Activated CD4-positive, alpha-beta memory T cell treated with anti-CD3 and anti-CD28 coated beads, Interleukin-2, amount 10 ng/mL, durations not matched to agents 7 days and 5 days (primary cell): ENCODE data around the gene SNX8. TPM values are rescaled to one million over a fixed set of nuclear protein-coding genes. Genes with fewer than 3 reads are reported as not detected.

ENCODE experiments used
- CTCF ChIA-PET: fragments of 350-600 bp; sonication (Branson Sonifier 250); formaldehyde crosslinking; loops from one replicate; lab custom pipeline; 2021; ENCODE audit warnings: antibody characterized with exemption, inconsistent platforms; lab: Charles Lee
- POLR2A ChIA-PET: fragments of 350-600 bp; sonication (Branson Sonifier 250); formaldehyde crosslinking; loops from one replicate; lab custom pipeline; 2021; ENCODE audit warnings: antibody characterized with exemption; lab: Charles Lee
- DNase-seq: peaks from one replicate; pipeline ENCODE4 v3.0.0-alpha.2; 2020
- H3K27ac Mint-ChIP-seq: one replicate; pipeline ENCODE4 v1.8.0; 2021; ENCODE audit warnings: mild to moderate bottlenecking, mixed read lengths
- H3K27me3 Mint-ChIP-seq: one replicate; pipeline ENCODE4 v1.8.0; 2021; ENCODE audit warnings: mixed read lengths
- H3K36me3 Mint-ChIP-seq: one replicate; pipeline ENCODE4 v1.8.0; 2021; ENCODE audit warnings: low read depth, mixed read lengths
- H3K4me1 Mint-ChIP-seq: one replicate; pipeline ENCODE4 v1.8.0; 2021; ENCODE audit warnings: mixed read lengths
- H3K4me3 Mint-ChIP-seq: one replicate; pipeline ENCODE4 v1.8.0; 2021; ENCODE audit warnings: mild to moderate bottlenecking, mixed read lengths
- H3K9me3 Mint-ChIP-seq: one replicate; pipeline ENCODE4 v1.8.0; 2021; ENCODE audit warnings: mixed read lengths
- total RNA-seq, 2 experiments: library from RNA; stranded (reverse); gene quantifications; one replicate each; pipeline ENCODE4 v1.2.3, GENCODE V29; 2021

Gene SNX8
- total RNA-seq, 2 experiments from 2014 or later = 22.4 to 26.8 TPM

GRCh38 chr7:2215851-2216250, 98.4 kb downstream of the SNX8 start:
- Mint-ChIP-seq H3K4me3 (no peak overlapping the region), H3K27ac (peak overlapping the region; percentile 79), H3K9me3 (no peaks in the 10 kb centered on the region), H3K27me3 (no peaks in the 10 kb centered on the region), H3K36me3 (peaks cover 47% of the 10 kb centered on the region), H3K4me1 (peaks cover 26% of the 10 kb centered on the region)
- DNase-seq = no peak
- CTCF ChIA-PET = interaction anchor here (0.6 kb wide), 1 partner anchor 34 kb away, joined by 3 read pairs; no protein-coding TSS in a partner anchor
- POLR2A ChIA-PET = no interaction called here

- POLR2A ChIA-PET = interaction anchor here (1.4 to 1.6 kb wide), 2 partner anchors 27 to 34 kb away, joined by 4 to 5 read pairs; no protein-coding TSS in a partner anchor
- H3K27ac Mint-ChIP-seq = peak overlapping the region; percentile 79
- CTCF ChIA-PET = interaction anchor here (0.5 to 0.6 kb wide), 2 partner anchors 43 to 205 kb away, joined by 3 to 4 read pairs; no protein-coding TSS in a partner anchor
These were observed 99.6 kb downstream of the SNX8 start for GRCh38 chr7:2214636-2215035.

DNA sequence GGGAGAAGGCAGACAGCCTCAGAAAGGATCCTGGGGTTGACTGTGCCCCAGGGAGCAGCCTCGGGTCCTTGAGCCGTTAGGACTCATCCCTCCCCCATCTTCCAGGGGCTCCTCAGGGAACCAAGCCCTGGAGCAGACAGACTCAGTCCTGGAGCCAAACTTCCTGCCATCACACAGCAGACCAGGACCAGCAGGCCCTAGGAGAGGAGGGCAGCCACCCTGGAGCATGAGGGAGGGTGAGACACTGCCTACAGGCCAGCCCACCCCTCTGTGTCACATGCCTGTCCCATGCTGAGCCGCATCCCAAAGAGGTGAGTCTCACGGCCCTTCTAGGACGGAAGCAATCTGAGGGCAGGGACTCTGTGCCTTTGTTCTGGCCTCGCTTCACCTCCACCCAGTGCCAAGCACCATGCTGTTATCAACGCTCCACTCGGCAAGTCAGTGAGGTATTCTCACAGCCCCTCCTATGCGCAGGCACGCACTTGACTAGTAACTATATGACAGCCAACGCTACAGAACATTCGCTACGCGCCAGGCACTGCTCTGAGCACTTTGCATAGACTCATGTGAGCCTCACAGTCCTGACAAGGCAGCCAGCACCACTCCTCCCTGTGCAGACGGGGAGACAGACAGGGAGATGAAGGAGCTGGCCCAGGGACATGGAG, 100.6 kb downstream of the SNX8 start:
- Mint-ChIP-seq H3K27ac (peak overlapping the region; percentile 79), H3K9me3 (no peaks in the 10 kb centered on the region), H3K4me1 (peaks cover 27% of the 10 kb centered on the region), H3K4me3 (no peak overlapping the region), H3K27me3 (no peaks in the 10 kb centered on the region), H3K36me3 (peaks cover 52% of the 10 kb centered on the region)
- DNase-seq = no peak
- POLR2A ChIA-PET = interaction anchor here (1.4 to 1.6 kb wide), 2 partner anchors 28 to 35 kb away, joined by 4 to 5 read pairs; no protein-coding TSS in a partner anchor
- CTCF ChIA-PET = interaction anchor here (0.5 to 1.0 kb wide), 3 partner anchors 18 to 206 kb away, joined by 3 to 4 read pairs (median 3); no protein-coding TSS in a partner anchor

More at GRCh38 chr7:2214636-2215035, 99.6 kb downstream of the SNX8 start:
- peak; percentile 69 for DNase-seq
- Mint-ChIP-seq H3K4me3 (no peak overlapping the region), H3K27me3 (no peaks in the 10 kb centered on the region), H3K4me1 (peaks cover 27% of the 10 kb centered on the region), H3K36me3 (peaks cover 49% of the 10 kb centered on the region), H3K9me3 (no peaks in the 10 kb centered on the region)

- Mint-ChIP-seq H3K27me3 (no peaks in the 10 kb centered on the region), H3K9me3 (no peaks in the 10 kb centered on the region), H3K4me1 (peaks cover 27% of the 10 kb centered on the region), H3K36me3 (peaks cover 51% of the 10 kb centered on the region), H3K27ac (no peak overlapping the region), H3K4me3 (no peak overlapping the region)
- DNase-seq = no peak
- ChIA-PET CTCF (interaction anchor here (1.0 kb wide), 1 partner anchor 17 kb away, joined by 3 read pairs; no protein-coding TSS in a partner anchor), POLR2A (no interaction called here)
These were observed 101.3 kb downstream of the SNX8 start for GRCh38 chr7:2212906-2213305.

DNA sequence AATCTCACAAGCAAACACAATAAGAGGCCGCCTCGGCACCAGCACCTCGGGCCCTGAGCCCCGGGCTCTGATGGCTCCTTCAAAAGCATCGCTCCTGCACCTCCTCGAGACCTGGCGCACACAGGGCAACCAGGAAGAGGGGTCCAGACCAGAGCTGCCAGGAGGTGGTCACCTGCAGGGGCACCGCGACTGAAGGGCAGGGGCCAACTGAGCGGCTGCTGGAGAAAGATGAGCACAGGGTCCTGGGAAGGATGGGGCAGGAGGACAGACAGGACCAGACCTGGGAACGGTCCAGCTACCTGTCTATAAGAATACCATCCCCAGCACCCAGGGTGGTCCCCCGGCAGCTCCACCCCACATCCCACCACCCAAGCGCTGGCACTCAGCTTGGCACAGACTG, 102.3 kb downstream of the SNX8 start:
- H3K9me3 Mint-ChIP-seq = no peaks in the 10 kb centered on the region
- peak overlapping the region; percentile 31 for H3K27ac Mint-ChIP-seq
- peaks cover 26% of the 10 kb centered on the region for H3K4me1 Mint-ChIP-seq
- DNase-seq = no peak
- no peaks in the 10 kb centered on the region for H3K27me3 Mint-ChIP-seq
- CTCF ChIA-PET = interaction anchor here (1.6 kb wide), 1 partner anchor 136 kb away, joined by 4 read pairs; no protein-coding TSS in a partner anchor
- POLR2A ChIA-PET = no interaction called here
- H3K36me3 Mint-ChIP-seq = peaks cover 46% of the 10 kb centered on the region
- no peak overlapping the region for H3K4me3 Mint-ChIP-seq

DNA sequence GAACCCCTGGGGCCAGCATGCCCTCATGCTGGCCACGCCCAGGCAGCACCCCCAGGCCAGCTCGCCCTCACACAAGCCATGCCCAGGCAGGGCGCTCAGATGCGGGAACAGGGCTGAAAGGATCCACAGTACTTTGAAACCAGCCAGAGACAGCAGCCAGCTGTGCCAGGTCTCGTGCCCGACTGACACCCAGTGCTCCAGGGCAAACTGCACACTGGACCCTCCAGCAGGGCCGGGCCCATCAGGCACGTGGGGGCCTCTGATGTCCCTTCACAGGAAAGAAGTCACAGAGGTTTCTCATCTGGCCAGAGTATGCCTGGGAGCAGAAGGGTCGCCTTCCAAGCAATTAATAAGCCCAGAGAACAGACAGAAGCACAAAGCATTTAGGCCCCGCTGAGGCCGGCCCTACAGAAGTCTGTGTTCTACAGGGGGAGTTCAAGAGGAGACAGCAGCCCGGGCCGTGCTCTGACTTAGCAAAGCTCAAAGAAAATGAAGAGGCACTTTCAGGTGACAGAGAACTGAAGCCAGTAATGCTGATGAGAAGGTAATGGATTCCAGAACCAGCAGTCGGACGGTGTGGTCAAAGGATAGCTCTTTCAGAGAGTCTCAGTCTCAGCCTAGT, 102.9 kb downstream of the SNX8 start:
- CTCF ChIA-PET = interaction anchor here (1.6 kb wide), 1 partner anchor 136 kb away, joined by 4 read pairs; no protein-coding TSS in a partner anchor
- H3K4me1 Mint-ChIP-seq = peaks cover 25% of the 10 kb centered on the region

DNA sequence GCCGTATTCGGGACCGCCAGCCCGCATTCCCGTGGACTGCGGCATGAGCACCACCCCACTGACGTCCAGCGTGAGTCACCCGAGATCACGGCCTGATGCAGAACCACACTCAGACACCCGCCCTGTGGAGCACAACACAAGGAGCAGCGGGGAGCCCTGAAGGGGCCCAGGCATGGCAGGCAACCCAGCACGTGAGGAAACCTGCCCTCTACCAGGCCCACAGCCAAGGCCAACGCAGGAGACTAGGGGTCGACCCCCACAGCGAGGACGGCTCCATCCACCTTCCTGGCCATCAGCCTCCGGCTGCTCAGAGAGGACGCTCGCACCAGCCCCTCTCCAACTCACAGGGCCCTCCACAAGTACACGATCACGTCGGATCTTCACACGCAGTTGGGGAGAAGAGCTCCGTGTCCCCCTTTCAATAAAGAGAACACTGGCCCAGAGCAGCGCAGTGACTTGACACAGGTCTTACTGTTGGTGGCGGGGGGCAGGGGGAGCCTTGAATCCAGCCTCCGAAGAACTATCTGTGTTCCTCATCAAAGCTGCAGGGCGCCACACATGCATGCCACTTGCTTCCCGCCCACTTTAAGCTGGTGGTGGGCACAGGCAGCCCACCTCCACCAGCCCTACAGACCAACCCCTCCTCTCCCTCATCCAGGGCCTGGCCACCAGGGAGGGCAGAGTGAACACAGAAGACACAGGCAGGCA, 103.5 kb downstream of the SNX8 start:
- H3K36me3 Mint-ChIP-seq = peaks cover 38% of the 10 kb centered on the region
- DNase-seq = no peak
- H3K27ac Mint-ChIP-seq = no peak overlapping the region
- ChIA-PET CTCF (interaction anchor here (1.6 kb wide), 1 partner anchor 137 kb away, joined by 4 read pairs; no protein-coding TSS in a partner anchor), POLR2A (no interaction called here)
- no peaks in the 10 kb centered on the region for H3K9me3 Mint-ChIP-seq
- peaks cover 21% of the 10 kb centered on the region for H3K4me1 Mint-ChIP-seq
- no peaks in the 10 kb centered on the region for H3K27me3 Mint-ChIP-seq
- no peak overlapping the region for H3K4me3 Mint-ChIP-seq

More for the DNA sequence above, 102.9 kb downstream of the SNX8 start:
- POLR2A ChIA-PET = no interaction called here
- DNase-seq = no peak
- Mint-ChIP-seq H3K4me3 (no peak overlapping the region), H3K9me3 (no peaks in the 10 kb centered on the region), H3K36me3 (peaks cover 44% of the 10 kb centered on the region), H3K27ac (peak overlapping the region; percentile 31), H3K27me3 (no peaks in the 10 kb centered on the region)

GRCh38 chr7:2209961-2210323, 104.3 kb downstream of the SNX8 start:
- POLR2A ChIA-PET = no interaction called here

DNA sequence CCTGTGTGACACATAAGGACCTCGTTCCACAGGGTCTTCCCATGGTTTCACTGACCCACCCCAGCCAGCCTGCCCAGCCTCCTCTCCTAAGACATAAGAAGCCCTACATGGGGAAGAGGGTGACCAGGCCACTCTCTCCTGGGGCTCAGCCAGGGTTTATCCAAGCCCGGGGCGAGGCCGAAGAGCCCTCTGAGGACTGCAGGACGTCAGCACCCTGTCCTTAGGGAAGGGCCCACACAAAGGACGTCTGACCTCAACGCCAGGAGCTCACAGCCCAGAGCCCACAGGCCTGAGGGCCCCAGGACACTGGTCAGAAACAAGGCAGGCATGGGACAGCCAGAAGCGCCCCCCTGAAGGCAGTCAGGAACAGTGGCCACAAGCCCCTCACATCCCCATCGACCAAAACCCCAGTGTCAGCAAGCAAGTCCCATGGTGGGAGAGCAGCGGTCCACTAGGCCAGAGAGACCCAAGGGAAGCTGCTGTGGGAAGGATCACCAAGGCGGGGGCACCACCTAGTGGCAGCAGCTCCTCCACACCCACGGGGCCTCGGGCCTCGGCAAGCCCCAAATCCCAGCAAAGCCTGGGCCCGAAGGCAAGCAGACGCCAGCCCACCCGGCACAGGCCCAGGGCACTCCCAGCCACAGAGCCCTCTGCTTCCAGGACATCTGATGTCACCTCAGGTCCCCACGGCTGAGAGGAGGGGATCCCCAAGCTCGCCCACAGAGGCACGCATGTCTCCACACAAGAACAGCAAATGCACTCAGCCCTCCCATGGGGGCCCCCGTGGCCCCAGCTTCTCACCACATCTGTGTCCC, 104.9 kb downstream of the SNX8 start:
- POLR2A ChIA-PET = no interaction called here
- Mint-ChIP-seq H3K27me3 (no peaks in the 10 kb centered on the region), H3K27ac (no peak overlapping the region), H3K4me3 (no peak overlapping the region), H3K36me3 (peaks cover 32% of the 10 kb centered on the region), H3K9me3 (no peaks in the 10 kb centered on the region), H3K4me1 (peaks cover 10% of the 10 kb centered on the region)
- peak; percentile 50 for DNase-seq
- CTCF ChIA-PET = interaction anchor here (0.9 to 1.3 kb wide), 4 partner anchors 109 to 628 kb away, joined by 3 to 5 read pairs (median 3); no protein-coding TSS in a partner anchor

More at GRCh38 chr7:2209961-2210323, 104.3 kb downstream of the SNX8 start:
- CTCF ChIA-PET = interaction anchor here (0.9 to 1.3 kb wide), 4 partner anchors 110 to 629 kb away, joined by 3 to 5 read pairs (median 3); no protein-coding TSS in a partner anchor
- Mint-ChIP-seq H3K4me1 (peaks cover 16% of the 10 kb centered on the region), H3K27ac (no peak overlapping the region), H3K9me3 (no peaks in the 10 kb centered on the region), H3K27me3 (no peaks in the 10 kb centered on the region), H3K36me3 (peaks cover 33% of the 10 kb centered on the region), H3K4me3 (no peak overlapping the region)
- no peak for DNase-seq

DNA sequence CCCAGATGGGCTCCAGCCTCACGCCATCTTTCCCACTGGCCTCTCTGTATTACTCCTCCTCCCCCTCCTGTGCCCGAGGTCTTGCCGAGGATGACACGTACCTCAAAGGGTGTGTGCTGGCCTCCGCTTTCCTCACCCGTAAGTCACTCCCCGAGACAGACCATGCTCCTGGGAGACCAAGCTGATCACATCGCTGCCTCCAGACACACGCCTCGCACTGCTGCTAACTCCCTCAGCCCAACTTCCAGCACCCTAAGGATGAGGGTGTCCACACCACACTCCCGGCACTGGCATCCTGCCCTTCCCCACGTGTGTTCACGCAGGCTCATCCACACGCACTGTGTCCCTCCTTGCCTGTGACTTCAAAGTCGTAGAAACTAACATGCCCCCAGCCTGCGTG, 105.5 kb downstream of the SNX8 start:
- H3K36me3 Mint-ChIP-seq = peaks cover 26% of the 10 kb centered on the region
- H3K9me3 Mint-ChIP-seq = no peaks in the 10 kb centered on the region
- H3K4me1 Mint-ChIP-seq = peaks cover 3% of the 10 kb centered on the region
- no peak for DNase-seq
- no peak overlapping the region for H3K27ac Mint-ChIP-seq
- H3K27me3 Mint-ChIP-seq = no peaks in the 10 kb centered on the region
- ChIA-PET POLR2A (no interaction called here), CTCF (interaction anchor here (1.3 kb wide), 1 partner anchor 140 kb away, joined by 5 read pairs; no protein-coding TSS in a partner anchor)
- no peak overlapping the region for H3K4me3 Mint-ChIP-seq

GRCh38 chr7:2205036-2205780, 109.0 kb downstream of the SNX8 start:
- DNase-seq = no peak
- Mint-ChIP-seq H3K4me3 (no peak overlapping the region), H3K27ac (no peak overlapping the region), H3K27me3 (no peaks in the 10 kb centered on the region), H3K36me3 (peaks cover 9% of the 10 kb centered on the region), H3K9me3 (no peaks in the 10 kb centered on the region), H3K4me1 (peaks cover 2% of the 10 kb centered on the region)
- POLR2A ChIA-PET = no interaction called here
- CTCF ChIA-PET = interaction anchor here (0.7 kb wide), 1 partner anchor 580 kb away, joined by 4 read pairs; no protein-coding TSS in a partner anchor
